A549 (cell line): ENCODE measurements around the gene MCM5.

Experiments
- CTCF ChIP-seq: fragments of >200 bp; sonication (Bioruptor Twin); formaldehyde crosslinking; IDR thresholded peaks from 3 replicates; pipeline ENCODE4 v1.5.1; 2016
- HDAC2 ChIP-seq: fragments of 200-600 bp; sonication (generic); IDR thresholded peaks from 2 replicates; pipeline ENCODE4 v1.6.1; 2016
- POLR2A ChIP-seq: IDR thresholded peaks from 2 replicates; pipeline ENCODE4 v1.6.1; 2012; ENCODE audit warnings: mild to moderate bottlenecking, low read length
- USF2 ChIP-seq: fragments of 450-650 bp; IDR thresholded peaks from 2 replicates; pipeline ENCODE4 v1.6.1; 2014; ENCODE audit warnings: antibody characterized with exemption

- TF ChIP-seq POLR2A (no peak), USF2 (no peak), HDAC2 (no peak), CTCF (no peak)
Measured at GRCh38 chr22:35454416-35455054, 54.6 kb downstream of the MCM5 start.
